Suppressor macrophage treated with lipopolysaccharide for 4 hours (primary cell): Measurements from ENCODE around the gene PIEZO2.
"Not testable (repeated sequence)": the region's sequence is repeated elsewhere in the genome, so short reads cannot be mapped to it uniquely, and the experiment has no call there.

ENCODE experiments used
- DNase-seq: peaks from one replicate; pipeline ENCODE4 v3.0.0-alpha.2; 2020

Gene PIEZO2

DNA sequence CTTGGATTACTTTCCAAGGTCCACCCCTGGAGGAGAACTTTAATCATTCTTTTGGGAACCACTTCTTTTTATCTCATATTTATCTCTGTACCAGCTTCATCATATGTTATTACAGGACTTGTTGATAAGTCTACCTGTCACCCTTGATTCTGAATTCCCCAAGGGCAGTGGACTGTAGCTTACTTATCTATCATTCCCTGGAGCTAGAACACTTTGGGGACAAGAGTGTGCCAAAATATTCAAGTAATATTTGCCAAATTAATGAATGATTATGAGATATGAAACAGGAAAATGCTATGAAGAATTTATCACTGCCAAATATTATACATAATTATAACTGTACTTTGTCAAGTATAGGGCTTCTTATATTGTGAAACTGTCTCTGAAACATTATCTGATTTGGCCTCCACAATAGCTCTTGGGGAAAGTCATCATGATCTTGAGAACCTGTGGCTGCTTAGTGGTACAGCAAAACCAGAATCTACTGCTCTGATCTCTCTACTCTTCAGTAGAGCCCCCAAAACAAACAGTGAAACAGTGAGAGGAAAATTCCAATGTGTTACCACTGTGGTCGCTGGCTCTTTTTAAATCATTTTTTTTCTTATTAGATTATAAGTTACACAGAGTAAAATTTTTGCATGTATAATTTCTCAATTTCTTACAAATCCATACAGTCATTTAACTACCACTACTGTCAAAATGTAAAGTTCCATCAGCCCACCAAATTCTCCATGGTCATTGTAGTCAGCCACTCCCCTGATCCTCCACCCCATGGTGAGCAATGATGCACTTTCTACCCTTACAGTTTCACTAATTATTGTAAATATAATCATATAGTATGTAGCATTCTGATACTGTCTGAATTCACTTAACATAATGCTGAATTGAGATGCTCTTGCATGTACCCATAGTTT is 197.5 kb downstream of the PIEZO2 start:
- DNase-seq = no peak

DNA sequence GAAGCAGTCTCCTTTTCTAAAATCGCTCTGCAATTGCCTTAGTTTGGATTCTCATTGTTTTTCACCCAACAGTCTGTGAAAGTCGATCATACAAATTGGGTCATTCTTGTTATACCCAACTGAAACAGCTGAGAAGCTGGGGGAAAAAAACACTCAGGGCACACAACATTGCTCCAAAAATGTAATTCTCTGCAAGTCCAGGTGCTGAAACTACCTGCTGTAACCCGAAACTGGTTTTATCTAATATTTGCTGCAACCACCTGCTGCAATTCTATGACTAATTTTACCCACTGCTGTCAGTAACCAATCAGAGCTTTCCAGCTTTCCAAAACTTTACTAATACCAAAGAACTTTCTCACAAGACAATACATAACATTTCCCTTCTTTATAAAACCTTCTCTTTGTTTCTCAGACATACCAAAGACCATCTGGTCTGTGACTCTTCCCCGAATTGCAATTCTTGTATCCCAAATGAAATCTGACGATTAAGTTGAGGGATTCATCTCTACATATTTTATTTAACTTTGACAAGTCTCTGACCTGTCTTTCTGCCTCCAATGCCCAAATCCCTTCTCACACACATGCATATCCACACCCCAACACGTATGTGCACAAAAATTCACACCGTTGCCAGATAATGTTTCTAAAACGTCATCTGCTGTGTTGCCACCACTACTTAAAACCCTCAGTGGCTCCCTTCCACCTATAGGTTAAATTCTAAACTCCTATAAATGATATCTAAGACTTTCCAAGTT is 198.3 kb downstream of the PIEZO2 start:
- no peak for DNase-seq

DNA sequence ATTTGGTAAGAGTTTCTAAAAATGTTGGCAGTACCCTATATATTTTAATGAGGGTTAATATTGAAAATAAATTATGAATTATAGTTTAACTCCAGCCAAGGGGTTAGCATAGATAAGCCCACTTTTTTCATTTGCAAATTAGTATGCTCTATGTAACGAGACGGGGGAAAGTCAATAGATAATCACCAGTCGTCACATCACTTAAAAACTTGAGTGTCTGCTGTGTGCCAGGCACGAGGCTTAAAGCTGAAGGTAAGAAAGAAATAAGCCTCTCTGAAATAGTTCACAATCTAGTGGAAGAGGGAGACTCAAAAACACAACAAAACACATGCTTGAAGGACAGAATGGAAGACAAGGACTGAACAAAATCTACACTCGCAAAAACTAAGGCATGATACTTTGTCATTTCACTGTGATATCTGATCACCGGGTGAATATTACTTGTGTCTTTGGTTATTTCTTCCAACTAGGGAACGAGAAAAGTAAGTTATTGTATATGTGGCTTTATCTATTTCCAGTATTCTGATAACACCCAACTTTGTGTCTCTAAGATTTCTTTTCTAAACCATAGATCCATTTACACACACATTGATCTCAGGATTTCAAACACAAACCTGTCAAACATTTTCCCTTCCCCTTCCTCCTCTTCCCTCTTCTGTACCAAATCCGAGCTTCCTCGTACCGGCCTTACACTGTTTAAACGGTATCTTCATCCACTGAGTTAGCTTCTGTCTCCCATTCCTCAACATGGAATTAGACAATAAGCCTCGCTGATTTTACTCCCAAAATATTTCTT is 199.1 kb downstream of the PIEZO2 start:
- no peak for DNase-seq

DNA sequence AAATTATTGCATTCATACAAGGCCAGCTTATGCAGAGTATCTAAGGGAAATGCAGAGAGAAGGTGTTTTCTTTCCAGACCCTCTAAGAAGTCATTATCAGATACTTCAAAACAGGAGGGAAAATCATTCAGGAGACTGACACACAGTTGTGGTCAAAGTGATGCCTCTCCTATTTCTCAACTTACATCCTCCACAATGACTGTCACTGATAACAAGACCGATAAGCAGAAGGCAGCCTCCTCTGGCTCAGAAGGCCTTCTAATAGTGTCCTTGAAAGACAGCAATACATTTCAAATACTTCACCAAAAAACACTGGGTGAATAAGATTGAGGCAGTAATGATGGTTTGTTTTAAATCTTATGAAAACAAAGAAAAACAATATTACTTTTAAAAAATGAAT is 199.7 kb downstream of the PIEZO2 start:
- DNase-seq = no peak

DNA sequence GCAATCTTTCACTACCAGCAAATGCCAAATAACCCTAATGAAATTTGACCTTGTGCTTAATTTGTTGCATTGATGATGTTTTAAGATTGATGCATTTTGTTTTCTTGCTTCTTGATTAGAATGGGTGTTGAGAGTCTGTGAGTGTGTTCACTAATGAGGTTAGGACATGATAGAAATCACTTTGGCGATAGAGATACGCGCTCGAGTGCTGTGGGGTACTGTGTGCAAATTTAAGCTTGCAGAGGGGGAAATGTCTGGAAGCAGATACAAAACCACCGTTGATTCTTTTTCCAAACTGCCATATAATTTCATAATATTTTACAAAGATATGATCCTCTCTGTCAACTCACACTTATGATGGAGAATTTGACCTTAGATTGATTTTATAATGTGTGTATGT is 200.9 kb downstream of the PIEZO2 start:
- DNase-seq = no peak

DNA sequence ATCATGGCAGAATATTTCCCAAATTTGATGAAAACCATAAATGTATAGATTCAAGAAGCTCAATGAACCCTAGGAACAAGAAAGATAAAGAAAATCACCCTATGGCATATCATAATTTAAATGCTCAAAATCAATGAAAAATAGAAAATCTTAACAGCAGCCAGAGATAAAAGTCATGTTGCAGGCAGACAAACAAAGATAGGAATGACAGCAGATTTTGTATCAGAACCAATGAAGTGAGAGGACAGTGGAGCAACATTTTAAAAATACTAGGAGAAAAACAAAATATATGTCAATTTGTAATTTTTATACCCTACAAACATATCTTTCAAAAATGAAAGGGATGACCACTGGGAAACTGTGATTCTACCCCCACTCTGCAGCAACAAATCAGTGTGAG is 203.3 kb downstream of the PIEZO2 start:
- DNase-seq = no peak

DNA sequence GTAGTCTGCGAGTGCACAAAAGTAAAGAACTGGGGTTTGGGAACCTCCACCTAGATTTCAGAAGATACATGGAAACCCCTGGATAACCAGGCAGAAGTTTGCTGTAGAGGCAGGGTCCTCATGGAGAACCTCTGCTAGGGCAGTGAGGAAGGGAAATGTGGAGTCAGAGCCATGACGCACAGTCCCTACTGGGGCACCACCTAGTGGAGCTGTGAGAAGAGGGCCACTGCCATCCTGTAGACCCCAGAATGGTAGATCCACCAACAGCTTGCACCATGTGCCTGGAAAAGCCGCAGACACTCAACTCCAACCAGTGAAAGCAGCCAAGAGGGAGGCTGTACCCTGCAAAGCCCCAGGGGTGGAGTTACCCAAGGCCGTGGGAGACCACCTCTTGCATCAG is 206.4 kb downstream of the PIEZO2 start:
- DNase-seq = no peak

DNA sequence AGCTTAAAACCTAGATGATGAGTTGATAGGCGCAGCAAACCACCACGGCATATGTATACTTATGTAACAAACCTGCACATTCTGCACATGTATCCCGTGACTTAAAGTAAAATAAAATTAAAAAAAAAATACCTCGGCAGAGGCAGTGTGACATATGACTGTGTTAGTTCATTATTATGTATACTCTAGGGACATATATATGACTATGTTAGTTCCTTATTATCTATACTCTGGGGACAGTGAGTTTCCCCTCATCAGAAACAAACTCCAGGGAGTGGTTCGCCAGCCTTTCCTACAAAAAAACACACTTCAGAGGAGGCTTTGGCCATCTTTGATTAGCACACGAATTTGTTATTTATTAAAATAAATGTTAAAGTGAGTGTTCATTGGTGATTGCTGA is 209.5 kb downstream of the PIEZO2 start:
- no peak for DNase-seq

DNA sequence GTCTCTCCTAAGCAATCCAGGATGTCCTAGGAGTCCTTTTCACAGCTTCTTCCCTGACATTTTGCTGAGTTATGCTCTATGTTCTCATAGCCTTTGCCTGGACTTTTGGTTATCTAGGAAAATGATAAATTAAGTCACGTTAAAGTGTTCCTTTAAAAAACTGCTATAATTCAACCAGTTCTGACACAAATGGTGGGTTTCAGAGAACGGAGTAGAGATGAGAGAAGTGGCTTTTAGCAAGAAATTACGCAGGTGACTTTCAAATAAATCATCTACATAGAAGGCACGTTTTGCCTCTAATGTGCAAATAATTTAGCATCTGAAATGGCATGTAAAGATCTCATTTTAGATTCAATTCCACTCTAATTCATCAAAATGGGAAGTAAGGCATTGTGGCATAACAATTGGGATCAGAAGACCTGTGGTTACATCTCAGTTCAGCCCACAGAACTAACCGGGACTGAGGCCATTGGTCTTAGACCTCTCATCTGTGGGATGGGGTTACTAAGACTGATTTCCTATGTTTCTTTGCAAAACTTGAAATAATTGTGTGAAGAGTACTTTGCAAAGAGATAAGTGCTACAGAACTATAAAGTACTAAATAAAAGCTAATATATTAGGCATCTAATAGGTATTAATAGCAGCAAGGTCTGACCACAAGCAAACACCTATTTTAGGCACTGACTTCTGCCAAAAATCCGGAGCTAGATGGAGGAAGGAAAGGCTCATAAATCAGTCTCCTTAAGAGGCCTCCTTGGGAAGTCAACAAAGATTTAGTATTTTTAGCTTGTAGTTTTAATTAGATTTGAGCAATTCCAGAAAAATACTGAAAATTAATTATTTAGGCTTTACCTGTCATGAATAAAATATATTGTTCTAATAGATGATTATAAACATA is 211.4 kb downstream of the PIEZO2 start:
- DNase-seq = peak; percentile 8

DNA sequence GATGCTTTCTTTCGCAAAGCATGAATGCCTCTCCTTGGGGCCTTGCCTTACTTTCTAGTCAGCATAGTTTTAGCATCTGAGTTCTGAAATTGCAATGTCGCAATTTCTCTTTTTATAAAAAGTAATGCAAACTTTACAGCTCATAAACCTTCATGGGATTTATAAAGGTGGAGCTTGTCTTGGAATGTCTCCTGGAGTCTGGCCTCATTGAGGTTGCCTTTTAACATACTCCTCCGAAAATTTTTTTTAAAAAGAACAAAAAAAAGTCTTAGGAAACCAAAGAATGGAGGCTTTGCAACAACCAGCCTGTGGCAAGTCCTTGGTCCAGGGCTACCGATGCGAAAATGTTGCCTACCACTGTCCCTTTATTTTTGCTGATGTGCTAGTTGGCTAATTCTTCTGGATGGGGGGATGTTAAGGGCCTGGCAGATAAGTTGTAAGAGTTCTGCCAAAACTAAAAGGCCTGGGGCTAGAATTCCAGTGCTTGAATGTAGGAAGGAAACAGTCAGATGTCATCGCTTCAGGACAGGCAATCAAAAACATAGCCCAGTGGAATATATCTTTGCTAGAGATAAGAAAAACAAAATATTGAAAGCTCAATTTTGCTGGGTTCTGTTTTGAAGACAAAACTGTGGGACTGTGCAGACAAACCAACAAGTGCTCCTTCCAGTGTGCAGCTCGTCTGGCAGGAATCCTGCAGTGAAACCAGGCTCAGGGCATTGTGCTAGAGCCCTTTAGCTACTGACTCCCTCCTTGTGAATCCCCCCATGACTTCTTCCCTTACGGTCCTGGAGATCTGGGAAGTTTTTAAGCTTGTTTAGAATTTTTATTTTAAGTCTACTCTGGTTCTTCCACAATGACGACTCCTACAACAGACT is 213.0 kb downstream of the PIEZO2 start:
- no peak for DNase-seq

DNA sequence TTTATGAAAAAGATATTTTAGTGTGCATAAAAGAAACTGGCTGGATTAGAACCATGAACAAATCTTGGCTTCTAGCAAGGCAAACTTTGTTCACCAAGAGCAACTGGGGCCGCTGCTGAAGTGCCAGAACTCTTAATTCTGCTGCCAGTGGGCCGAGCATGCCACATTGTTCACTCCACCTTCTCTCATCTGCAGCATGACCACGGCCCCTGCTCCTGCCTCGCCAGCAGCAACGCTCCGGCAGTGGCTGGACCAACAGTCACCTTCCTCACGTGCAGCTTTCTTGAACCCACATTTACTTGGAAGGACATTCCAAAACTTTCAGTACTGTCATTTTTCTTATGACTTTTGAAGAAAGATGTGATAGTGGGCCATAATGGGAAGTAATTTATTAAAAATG is 213.8 kb downstream of the PIEZO2 start:
- DNase-seq = no peak

DNA sequence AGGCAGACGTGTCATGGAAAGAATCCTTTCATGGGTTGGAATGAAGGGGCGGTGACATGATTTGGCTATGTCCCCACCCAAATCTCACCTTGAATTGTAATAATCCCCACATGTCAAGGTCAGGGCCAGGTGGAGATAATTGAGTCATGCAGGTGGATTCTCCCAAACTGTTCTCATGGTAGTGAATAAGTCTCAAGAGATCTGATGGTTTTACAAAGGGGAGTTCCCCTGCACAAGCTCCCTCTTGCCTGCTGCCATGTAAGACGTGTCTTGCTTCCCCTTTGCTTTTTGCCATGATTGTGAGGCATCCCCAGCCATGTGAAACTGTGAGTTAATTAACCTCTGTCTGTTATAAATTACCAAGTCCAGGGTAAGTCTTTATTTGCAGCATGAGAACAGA is 215.7 kb downstream of the PIEZO2 start:
- DNase-seq = not testable (repeated sequence)

DNA sequence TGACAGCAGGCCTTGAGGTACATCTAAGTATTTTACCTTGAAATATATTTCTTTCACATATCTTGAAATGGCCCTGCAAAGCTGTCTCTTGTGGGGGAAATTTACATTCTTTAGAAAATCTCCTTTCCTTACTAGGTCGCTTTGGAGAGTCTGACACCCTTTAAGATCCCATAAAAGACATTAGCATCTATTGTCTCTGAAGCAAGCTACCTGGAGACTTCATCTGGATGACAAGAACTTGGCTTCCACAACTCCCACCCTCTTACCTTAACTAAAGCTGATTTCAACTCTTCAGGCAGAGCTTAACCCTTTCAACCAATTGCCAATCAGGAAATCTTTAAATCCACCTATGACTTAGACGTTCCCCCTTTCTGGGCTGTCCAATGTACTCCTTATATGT is 219.3 kb downstream of the PIEZO2 start:
- no peak for DNase-seq

DNA sequence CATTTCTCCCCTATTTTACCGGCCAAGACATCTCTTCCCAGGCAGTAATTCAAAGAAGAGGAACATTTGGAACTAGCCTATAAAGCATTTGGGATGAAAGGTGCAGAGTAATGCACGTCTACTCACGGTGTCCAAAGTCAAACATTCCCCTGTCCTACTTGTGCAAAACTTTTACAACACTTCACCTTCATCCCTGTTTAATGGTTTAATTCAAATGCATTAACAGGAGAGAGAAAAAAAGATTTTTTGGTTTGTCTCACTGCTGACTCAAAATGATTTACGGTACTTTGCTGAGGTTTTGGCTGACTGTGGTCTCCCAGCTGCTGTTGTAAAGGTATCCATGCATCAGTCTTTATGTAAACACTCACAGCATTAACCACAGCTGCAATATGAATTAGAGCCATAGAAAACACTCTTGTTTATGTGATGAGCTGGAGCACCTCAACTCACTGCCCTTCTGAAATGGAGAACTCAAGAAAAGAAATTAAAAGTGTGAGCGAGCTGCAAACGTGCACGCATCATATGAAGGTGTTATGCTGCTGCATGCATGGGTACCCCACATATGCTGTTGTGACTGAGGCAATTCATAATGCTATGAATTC is 220.5 kb downstream of the PIEZO2 start:
- no peak for DNase-seq

DNA sequence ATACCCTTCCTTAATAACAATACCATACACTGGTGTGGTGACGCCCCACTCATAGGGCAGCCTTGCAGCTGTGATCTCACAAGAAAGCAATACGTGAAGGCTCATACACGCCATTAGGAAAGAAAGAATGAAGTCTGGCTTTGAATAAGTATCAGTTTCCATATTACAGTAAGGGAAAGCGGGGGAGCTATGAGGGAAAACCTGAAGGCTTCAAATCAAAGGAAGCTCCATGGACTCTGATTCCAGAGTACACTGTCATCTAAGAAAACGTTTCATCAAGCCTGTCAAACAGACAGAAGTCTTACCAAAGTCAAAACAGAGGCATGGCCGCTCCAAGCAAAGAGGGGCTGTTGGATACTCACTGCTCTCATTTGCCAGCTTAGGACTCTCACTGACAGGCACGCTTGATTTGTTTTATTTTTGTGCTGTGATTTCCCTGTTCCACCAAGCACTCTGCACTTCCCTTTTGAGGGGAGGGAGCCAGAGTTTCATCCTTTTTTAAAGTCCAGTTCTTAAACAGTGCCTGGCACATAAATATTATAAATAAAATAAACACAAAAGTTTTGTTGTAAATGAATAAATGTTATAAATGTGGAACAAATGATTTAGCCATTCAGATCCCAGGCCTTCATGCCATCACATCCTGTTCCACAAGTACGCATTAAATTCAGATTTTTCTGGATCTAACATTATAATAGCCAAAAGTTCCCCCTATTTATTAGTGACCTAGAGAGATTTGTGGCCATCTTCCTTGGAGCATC is 221.2 kb downstream of the PIEZO2 start:
- DNase-seq = no peak

DNA sequence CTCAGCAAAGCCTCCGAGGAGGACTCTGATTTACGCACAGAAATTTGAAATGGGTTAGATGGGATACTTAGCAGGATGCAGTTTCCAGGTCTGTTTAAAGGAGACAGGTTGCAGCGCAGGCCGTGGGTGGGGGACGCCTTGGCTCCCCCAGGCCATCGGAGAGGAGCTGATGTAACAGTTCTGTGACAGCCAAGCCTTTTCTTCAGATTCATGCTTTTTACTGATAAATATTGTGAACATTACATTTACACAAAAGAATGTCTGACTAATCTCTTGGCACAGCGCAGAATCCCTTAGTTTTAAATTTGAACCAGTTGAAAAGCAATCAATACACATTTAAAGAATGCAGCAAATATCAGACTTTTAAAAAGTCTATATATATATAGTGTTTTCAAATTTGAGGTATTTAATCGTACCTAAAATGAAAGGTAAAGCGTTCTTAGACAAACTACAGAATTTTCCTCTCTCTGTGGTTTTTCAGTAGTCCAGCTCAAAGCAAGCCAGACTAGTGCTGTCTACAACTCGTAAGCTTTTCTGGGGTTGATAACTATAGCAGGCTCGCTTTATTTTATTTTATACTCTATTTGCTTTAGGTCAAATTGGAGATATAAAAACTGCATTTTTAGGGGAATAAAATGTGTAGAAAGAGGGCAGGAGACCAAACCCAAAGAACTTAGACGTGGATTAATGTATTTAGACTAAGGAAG is 221.9 kb downstream of the PIEZO2 start:
- no peak for DNase-seq

DNA sequence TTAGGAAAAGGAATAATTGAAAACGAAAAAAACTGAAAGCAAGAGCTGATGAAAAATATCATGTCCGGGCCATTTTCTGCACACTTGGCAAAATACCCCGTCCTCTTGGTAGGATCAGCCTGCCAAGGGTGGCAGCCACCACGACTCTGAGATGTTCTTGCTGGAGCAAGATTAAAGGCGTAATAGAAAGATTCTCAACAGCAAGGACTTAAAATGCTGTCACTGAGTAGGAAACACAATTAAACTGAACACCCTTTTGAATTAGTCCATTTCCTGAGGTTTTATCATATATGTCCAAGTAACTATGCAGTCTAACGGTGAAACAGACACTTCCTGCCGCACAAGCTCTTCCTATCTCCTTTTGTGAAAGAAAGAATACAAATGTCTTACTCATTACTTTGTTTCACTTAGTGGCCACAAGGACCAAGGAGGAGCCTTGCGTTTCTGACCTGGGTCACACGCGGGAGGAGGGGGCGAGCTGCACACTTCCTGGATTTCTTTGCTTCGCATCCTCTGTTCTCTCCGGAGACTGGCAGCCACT is 222.7 kb downstream of the PIEZO2 start:
- DNase-seq = no peak

DNA sequence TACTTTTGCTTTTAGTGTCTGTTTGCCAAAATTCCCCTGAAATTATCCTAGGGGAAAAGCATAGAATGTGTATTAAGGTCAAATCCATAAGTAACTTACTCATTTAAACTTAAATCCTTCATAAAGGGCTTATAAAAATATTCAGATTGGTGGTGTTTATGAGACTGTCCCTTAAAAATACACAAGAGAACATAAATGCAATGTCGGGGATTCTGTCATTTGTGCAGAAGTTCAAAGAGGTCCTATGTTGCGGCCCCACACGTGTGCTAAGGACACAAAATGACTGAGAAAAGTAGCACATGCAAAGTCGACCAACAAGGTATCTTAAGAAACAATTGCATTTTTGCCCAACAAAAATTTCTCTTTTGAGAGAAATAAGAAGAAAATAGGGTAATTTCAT is 225.1 kb downstream of the PIEZO2 start:
- DNase-seq = no peak

DNA sequence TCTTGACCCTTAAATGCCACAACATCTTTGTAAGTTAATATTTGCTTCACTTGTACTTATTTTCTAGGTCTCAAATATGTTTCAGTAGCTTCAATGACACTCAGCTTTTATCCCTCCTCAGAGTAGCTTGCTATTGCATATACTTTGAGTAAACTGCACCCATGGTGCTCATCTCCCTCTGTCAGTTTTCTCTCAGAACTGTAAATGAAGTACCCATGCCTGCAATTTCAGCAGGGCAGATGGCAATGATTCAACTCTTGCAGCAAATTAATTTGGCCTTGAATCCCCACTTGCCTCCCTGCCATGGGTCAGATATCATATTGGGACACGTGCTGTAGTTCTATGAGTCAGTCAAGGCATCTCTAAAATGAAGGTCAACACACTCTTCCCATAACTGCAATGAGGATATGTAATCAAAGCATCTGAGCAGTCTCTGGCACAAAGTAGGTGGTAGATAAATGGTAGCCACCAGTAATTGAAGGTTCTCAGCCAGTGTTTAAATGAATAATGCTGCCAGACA is 225.8 kb downstream of the PIEZO2 start:
- DNase-seq = no peak
